HEK293 (cell line): ENCODE measurements around the gene FOXC1.

Experiments used
- CTCF ChIA-PET: fragments of 350-600 bp; formaldehyde crosslinking; extraction: SDS; loops from one replicate; lab custom pipeline; 2021; ENCODE audit warnings: antibody characterized with exemption; lab: Yijun Ruan, JAX
- POLR2A ChIA-PET: fragments of 300-600 bp; formaldehyde crosslinking; extraction: SDS; loops from one replicate; lab custom pipeline; 2020; ENCODE audit warnings: antibody characterized with exemption, inconsistent platforms; lab: Yijun Ruan, JAX
- H3K27ac ChIP-seq: fragments of 200-500 bp; sonication (Bioruptor generic); 2 replicates; pipeline ENCODE4 v1.5.1; 2014; ENCODE audit warnings: low read depth, low read length, control low read depth, inconsistent platforms; ENCODE audit errors: extremely low read depth
- H3K36me3 ChIP-seq, 2 experiments: fragments of 200-500 bp in 1 of 2; sonication (Bioruptor generic) in 1 of 2; 1 replicate in 1 of 2; 2 replicates in 1 of 2; pipeline ENCODE4 v1.5.1; 2014 to 2017; ENCODE audit warnings: inconsistent platforms in 2 of 2, low read length in 2 of 2; ENCODE audit not compliant: control insufficient read depth in 2 of 2, insufficient read depth in 1 of 2
- H3K4me1 ChIP-seq: fragments of 200-500 bp; sonication (Bioruptor generic); 2 replicates; pipeline ENCODE4 v1.5.1; 2014; ENCODE audit warnings: mild to moderate bottlenecking, low read length, inconsistent platforms; ENCODE audit not compliant: control insufficient read depth, insufficient read depth
- H3K4me3 ChIP-seq: 2 replicates; pipeline ENCODE4 v1.5.1; 2011; ENCODE audit warnings: low read depth, mild to moderate bottlenecking, control low read depth, low read length, moderate library complexity
- H3K9me3 ChIP-seq: fragments of 200-500 bp; sonication (Bioruptor generic); 2 replicates; pipeline ENCODE4 v1.5.1; 2014; ENCODE audit warnings: low read depth, low read length, inconsistent platforms; ENCODE audit not compliant: control insufficient read depth, insufficient read depth
- FEZF1 ChIP-seq: fragments of 450-650 bp; formaldehyde crosslinking; IDR thresholded peaks from 2 replicates; pipeline ENCODE4 v1.5.1; 2016; ENCODE audit warnings: missing biosample characterization, missing genetic modification characterization
- GLI4 ChIP-seq: fragments of 450-650 bp; formaldehyde crosslinking; IDR thresholded peaks from 2 replicates; pipeline ENCODE4 v1.5.1; 2016; ENCODE audit warnings: missing biosample characterization, missing genetic modification characterization
- HOXD13 ChIP-seq: sonication (generic); formaldehyde crosslinking; IDR thresholded peaks from 2 replicates; pipeline ENCODE4 v1.8.0; 2022; ENCODE audit warnings: missing genetic modification reagents, borderline replicate concordance
- KLF10 ChIP-seq: fragments of 450-650 bp; IDR thresholded peaks from 2 replicates; pipeline ENCODE4 v1.5.1; 2018; ENCODE audit warnings: missing biosample characterization, mild to moderate bottlenecking, missing genetic modification characterization
- RBAK ChIP-seq: fragments of 450-650 bp; formaldehyde crosslinking; IDR thresholded peaks from 2 replicates; pipeline ENCODE4 v1.5.1; 2016; ENCODE audit warnings: missing biosample characterization, missing genetic modification characterization
- YY2 ChIP-seq: fragments of 450-650 bp; formaldehyde crosslinking; IDR thresholded peaks from 2 replicates; pipeline ENCODE4 v1.5.1; 2016; ENCODE audit warnings: missing biosample characterization, missing genetic modification characterization
- ZBTB17 ChIP-seq: fragments of 450-650 bp; formaldehyde crosslinking; IDR thresholded peaks from 2 replicates; pipeline ENCODE4 v1.5.1; 2016; ENCODE audit warnings: missing biosample characterization, missing genetic modification characterization
- ZFHX2 ChIP-seq: fragments of 450-650 bp; formaldehyde crosslinking; conservative IDR thresholded peaks from 2 replicates; pipeline ENCODE4 v1.5.1; 2016; ENCODE audit warnings: missing biosample characterization, missing genetic modification characterization
- ZFP37 ChIP-seq: fragments of 450-650 bp; formaldehyde crosslinking; IDR thresholded peaks from 2 replicates; pipeline ENCODE4 v1.5.1; 2016; ENCODE audit warnings: missing biosample characterization, missing genetic modification characterization
- ZNF121 ChIP-seq: fragments of 450-650 bp; formaldehyde crosslinking; IDR thresholded peaks from 2 replicates; pipeline ENCODE4 v1.5.1; 2016; ENCODE audit warnings: missing biosample characterization, missing genetic modification characterization
- ZNF16 ChIP-seq: fragments of 450-650 bp; formaldehyde crosslinking; IDR thresholded peaks from 2 replicates; pipeline ENCODE4 v1.5.1; 2016; ENCODE audit warnings: low read depth, missing biosample characterization, missing genetic modification characterization
- ZNF2 ChIP-seq: fragments of 450-650 bp; formaldehyde crosslinking; IDR thresholded peaks from 2 replicates; pipeline ENCODE4 v1.5.1; 2016; ENCODE audit warnings: missing biosample characterization, missing genetic modification characterization
- ZNF335 ChIP-seq: fragments of 450-650 bp; formaldehyde crosslinking; conservative IDR thresholded peaks from 2 replicates; pipeline ENCODE4 v1.5.1; 2016; ENCODE audit warnings: missing biosample characterization, missing genetic modification characterization
- ZNF514 ChIP-seq: fragments of 450-650 bp; formaldehyde crosslinking; IDR thresholded peaks from 2 replicates; pipeline ENCODE4 v1.5.1; 2016; ENCODE audit warnings: missing biosample characterization, missing genetic modification characterization
- ZNF530 ChIP-seq: fragments of 450-650 bp; formaldehyde crosslinking; IDR thresholded peaks from 2 replicates; pipeline ENCODE4 v1.5.1; 2016; ENCODE audit warnings: low read depth, missing biosample characterization, missing genetic modification characterization
- ZNF544 ChIP-seq: fragments of 450-650 bp; formaldehyde crosslinking; IDR thresholded peaks from 2 replicates; pipeline ENCODE4 v1.5.0; 2017; ENCODE audit warnings: missing biosample characterization, missing genetic modification characterization
- ZNF555 ChIP-seq: fragments of 450-650 bp; formaldehyde crosslinking; conservative IDR thresholded peaks from 2 replicates; pipeline ENCODE4 v1.5.1; 2017; ENCODE audit warnings: missing biosample characterization, mild to moderate bottlenecking, missing genetic modification characterization, inconsistent platforms
- ZNF560 ChIP-seq: fragments of 450-650 bp; formaldehyde crosslinking; IDR thresholded peaks from 2 replicates; pipeline ENCODE4 v1.5.1; 2017; ENCODE audit warnings: missing biosample characterization, missing genetic modification characterization, borderline replicate concordance
- ZNF585B ChIP-seq: fragments of 450-650 bp; formaldehyde crosslinking; IDR thresholded peaks from 2 replicates; pipeline ENCODE4 v1.5.1; 2016; ENCODE audit warnings: missing biosample characterization, missing genetic modification characterization
- ZNF596 ChIP-seq: fragments of 450-650 bp; IDR thresholded peaks from 2 replicates; pipeline ENCODE4 v1.5.0; 2018; ENCODE audit warnings: missing biosample characterization, mild to moderate bottlenecking, missing genetic modification characterization, moderate library complexity
- ZNF600 ChIP-seq: fragments of 450-650 bp; formaldehyde crosslinking; IDR thresholded peaks from 2 replicates; pipeline ENCODE4 v1.5.1; 2016; ENCODE audit warnings: missing biosample characterization, missing genetic modification characterization
- ZNF654 ChIP-seq: fragments of 450-650 bp; formaldehyde crosslinking; IDR thresholded peaks from 2 replicates; pipeline ENCODE4 v1.5.1; 2016; ENCODE audit warnings: low read depth, missing biosample characterization, missing genetic modification characterization
- ZNF658 ChIP-seq: fragments of 450-650 bp; formaldehyde crosslinking; IDR thresholded peaks from 2 replicates; pipeline ENCODE4; 2016; ENCODE audit warnings: missing biosample characterization, missing genetic modification characterization
- ZNF660 ChIP-seq: fragments of 450-650 bp; IDR thresholded peaks from 2 replicates; pipeline ENCODE4 v1.5.1; 2018; ENCODE audit warnings: missing biosample characterization, mild to moderate bottlenecking, missing genetic modification characterization
- ZNF768 ChIP-seq: fragments of 450-650 bp; formaldehyde crosslinking; IDR thresholded peaks from 2 replicates; pipeline ENCODE4 v1.5.1; 2018; ENCODE audit warnings: missing biosample characterization, mild to moderate bottlenecking, missing genetic modification characterization
- TF ChIP-seq, protein P1 (sequence below): fragments of 450-650 bp; formaldehyde crosslinking; IDR thresholded peaks from 2 replicates; pipeline ENCODE4 v1.5.1; 2017; ENCODE audit warnings: missing biosample characterization, missing genetic modification characterization
- TF ChIP-seq, protein P2 (sequence below): fragments of 450-650 bp; formaldehyde crosslinking; IDR thresholded peaks from 2 replicates; pipeline ENCODE4 v1.5.1; 2017; ENCODE audit warnings: missing biosample characterization, missing genetic modification characterization
- TF ChIP-seq, protein P3 (sequence below): fragments of 450-650 bp; formaldehyde crosslinking; IDR thresholded peaks from 2 replicates; pipeline ENCODE4 v1.5.1; 2016; ENCODE audit warnings: missing biosample characterization, missing genetic modification characterization
- TF ChIP-seq, protein P4 (sequence below): fragments of 450-650 bp; formaldehyde crosslinking; IDR thresholded peaks from 2 replicates; pipeline ENCODE4 v1.5.0; 2017; ENCODE audit warnings: missing biosample characterization, missing genetic modification characterization, borderline replicate concordance

Gene FOXC1

DNA sequence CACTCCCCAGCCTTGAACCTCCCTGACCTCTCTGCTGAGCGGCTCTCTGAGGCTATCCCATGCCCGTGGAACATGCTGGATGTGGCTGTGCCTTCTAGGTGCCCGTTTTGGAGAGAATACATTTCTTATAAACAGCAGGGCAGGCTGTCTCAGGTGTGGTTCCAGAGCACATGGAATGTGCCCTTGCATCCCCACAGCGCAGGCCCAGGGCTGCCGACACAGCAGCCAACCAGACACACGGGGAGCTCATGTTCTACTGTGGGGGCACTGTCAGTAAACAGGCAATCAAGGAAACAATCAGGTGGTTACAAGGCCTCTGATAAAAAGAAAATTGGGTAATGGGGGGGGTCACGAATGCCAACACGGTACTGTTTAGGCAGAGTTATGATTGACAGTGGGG lies 30.8 kb downstream of the FOXC1 start:
- H3K9me3 ChIP-seq: no peaks in the 10 kb centered on the region
- H3K4me3 ChIP-seq: no peak overlapping the region
- POLR2A ChIA-PET: no interaction called here
- CTCF ChIA-PET: interaction anchor here (0.6 to 1.0 kb wide), 3 partner anchors 13 to 946 kb away, joined by 3 to 4 read pairs (median 3); no protein-coding TSS in a partner anchor
- H3K36me3 ChIP-seq: no peaks in the 10 kb centered on the region
- H3K4me1 ChIP-seq: peaks cover 4% of the 10 kb centered on the region; the same call in 1 of the 2 replicates
- H3K27ac ChIP-seq: no peak overlapping the region
- TF ChIP-seq ZNF560: no peak
- no peak for TF ChIP-seq YY2 (tag by site-specific recombination)
- no peak for TF ChIP-seq ZNF660 (tag by site-specific recombination)
- no peak for TF ChIP-seq ZNF121 (tag by site-specific recombination)
- TF ChIP-seq ZNF585B (tag by site-specific recombination): no peak
- no peak for TF ChIP-seq ZNF544 (tag by site-specific recombination)
- no peak for TF ChIP-seq HOXD13 (CRISPR knock-in tag)
- no peak for TF ChIP-seq RBAK (tag by site-specific recombination)
- TF ChIP-seq, protein P1, sequence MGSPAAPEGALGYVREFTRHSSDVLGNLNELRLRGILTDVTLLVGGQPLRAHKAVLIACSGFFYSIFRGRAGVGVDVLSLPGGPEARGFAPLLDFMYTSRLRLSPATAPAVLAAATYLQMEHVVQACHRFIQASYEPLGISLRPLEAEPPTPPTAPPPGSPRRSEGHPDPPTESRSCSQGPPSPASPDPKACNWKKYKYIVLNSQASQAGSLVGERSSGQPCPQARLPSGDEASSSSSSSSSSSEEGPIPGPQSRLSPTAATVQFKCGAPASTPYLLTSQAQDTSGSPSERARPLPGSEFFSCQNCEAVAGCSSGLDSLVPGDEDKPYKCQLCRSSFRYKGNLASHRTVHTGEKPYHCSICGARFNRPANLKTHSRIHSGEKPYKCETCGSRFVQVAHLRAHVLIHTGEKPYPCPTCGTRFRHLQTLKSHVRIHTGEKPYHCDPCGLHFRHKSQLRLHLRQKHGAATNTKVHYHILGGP (tag by site-specific recombination): no peak
- TF ChIP-seq KLF10 (tag by site-specific recombination): no peak
- no peak for TF ChIP-seq ZNF654 (tag by site-specific recombination)
- TF ChIP-seq ZNF514: no peak
- no peak for TF ChIP-seq ZNF658 (tag by site-specific recombination)

DNA sequence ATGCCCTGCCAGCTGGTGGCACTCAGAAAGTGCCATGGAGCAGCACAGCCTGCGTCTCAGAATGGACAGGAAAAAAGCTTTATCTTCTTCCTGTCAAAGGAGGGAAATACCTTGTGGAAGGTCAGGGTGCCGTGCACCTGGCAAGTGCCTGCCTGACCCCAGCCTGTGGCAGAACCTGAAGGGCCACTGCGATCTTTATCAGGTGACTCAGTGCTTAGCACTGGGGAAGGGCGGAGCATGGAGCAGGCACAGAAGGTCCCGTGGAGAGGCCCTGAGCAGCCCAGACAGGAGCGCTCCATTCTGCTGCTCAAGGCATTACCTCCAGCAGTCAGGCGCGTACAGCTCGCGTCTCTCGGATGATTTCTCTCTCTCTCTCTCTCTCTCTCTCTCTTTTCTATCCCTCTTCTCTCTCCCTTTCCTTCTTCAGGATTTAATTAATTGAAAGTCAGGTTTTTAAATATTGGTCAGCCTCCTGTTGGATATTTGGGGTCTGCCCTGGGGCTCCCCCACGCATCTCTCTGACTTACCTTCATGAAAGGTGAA lies 31.7 kb downstream of the FOXC1 start:
- Histone ChIP-seq H3K9me3 (no peaks in the 10 kb centered on the region), H3K27ac (no peak overlapping the region), H3K4me3 (no peak overlapping the region), H3K36me3 (no peaks in the 10 kb centered on the region), H3K4me1 (peaks cover 4% of the 10 kb centered on the region; the same call in 1 of the 2 replicates)
- CTCF ChIA-PET: interaction anchor here (0.5 to 1.0 kb wide), 2 partner anchors 14 to 808 kb away, joined by 3 to 8 read pairs; no protein-coding TSS in a partner anchor
- POLR2A ChIA-PET: no interaction called here
- TF ChIP-seq ZNF596 (tag by site-specific recombination): peak; percentile 87
- 0 out of 2 replicates have a peak, but pooled peaks have one; percentile 27 for TF ChIP-seq ZBTB17 (tag by site-specific recombination)
- TF ChIP-seq ZNF335 (tag by site-specific recombination): 0 out of 2 replicates have a peak, but pooled peaks have one; percentile 16
- TF ChIP-seq, protein P2, sequence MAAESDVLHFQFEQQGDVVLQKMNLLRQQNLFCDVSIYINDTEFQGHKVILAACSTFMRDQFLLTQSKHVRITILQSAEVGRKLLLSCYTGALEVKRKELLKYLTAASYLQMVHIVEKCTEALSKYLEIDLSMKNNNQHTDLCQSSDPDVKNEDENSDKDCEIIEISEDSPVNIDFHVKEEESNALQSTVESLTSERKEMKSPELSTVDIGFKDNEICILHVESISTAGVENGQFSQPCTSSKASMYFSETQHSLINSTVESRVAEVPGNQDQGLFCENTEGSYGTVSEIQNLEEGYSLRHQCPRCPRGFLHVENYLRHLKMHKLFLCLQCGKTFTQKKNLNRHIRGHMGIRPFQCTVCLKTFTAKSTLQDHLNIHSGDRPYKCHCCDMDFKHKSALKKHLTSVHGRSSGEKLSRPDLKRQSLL: peak; percentile 16; the same call in 1 of the 2 replicates
- TF ChIP-seq GLI4 (tag by site-specific recombination): no peak
- TF ChIP-seq ZNF600 (tag by site-specific recombination): peak; percentile 90
- no peak for TF ChIP-seq ZNF530 (tag by site-specific recombination)
- 0 out of 2 replicates have a peak, but pooled peaks have one; percentile 13 for TF ChIP-seq FEZF1 (tag by site-specific recombination)
- TF ChIP-seq ZNF16 (tag by site-specific recombination): no peak
- no peak for TF ChIP-seq ZFHX2
- TF ChIP-seq, protein P3, sequence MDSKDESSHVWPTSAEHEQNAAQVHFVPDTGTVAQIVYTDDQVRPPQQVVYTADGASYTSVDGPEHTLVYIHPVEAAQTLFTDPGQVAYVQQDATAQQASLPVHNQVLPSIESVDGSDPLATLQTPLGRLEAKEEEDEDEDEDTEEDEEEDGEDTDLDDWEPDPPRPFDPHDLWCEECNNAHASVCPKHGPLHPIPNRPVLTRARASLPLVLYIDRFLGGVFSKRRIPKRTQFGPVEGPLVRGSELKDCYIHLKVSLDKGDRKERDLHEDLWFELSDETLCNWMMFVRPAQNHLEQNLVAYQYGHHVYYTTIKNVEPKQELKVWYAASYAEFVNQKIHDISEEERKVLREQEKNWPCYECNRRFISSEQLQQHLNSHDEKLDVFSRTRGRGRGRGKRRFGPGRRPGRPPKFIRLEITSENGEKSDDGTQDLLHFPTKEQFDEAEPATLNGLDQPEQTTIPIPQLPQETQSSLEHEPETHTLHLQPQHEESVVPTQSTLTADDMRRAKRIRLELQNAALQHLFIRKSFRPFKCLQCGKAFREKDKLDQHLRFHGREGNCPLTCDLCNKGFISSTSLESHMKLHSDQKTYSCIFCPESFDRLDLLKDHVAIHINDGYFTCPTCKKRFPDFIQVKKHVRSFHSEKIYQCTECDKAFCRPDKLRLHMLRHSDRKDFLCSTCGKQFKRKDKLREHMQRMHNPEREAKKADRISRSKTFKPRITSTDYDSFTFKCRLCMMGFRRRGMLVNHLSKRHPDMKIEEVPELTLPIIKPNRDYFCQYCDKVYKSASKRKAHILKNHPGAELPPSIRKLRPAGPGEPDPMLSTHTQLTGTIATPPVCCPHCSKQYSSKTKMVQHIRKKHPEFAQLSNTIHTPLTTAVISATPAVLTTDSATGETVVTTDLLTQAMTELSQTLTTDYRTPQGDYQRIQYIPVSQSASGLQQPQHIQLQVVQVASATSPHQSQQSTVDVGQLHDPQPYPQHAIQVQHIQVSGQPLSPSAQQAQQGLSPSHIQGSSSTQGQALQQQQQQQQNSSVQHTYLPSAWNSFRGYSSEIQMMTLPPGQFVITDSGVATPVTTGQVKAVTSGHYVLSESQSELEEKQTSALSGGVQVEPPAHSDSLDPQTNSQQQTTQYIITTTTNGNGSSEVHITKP: peak; percentile 61
- TF ChIP-seq, protein P4, sequence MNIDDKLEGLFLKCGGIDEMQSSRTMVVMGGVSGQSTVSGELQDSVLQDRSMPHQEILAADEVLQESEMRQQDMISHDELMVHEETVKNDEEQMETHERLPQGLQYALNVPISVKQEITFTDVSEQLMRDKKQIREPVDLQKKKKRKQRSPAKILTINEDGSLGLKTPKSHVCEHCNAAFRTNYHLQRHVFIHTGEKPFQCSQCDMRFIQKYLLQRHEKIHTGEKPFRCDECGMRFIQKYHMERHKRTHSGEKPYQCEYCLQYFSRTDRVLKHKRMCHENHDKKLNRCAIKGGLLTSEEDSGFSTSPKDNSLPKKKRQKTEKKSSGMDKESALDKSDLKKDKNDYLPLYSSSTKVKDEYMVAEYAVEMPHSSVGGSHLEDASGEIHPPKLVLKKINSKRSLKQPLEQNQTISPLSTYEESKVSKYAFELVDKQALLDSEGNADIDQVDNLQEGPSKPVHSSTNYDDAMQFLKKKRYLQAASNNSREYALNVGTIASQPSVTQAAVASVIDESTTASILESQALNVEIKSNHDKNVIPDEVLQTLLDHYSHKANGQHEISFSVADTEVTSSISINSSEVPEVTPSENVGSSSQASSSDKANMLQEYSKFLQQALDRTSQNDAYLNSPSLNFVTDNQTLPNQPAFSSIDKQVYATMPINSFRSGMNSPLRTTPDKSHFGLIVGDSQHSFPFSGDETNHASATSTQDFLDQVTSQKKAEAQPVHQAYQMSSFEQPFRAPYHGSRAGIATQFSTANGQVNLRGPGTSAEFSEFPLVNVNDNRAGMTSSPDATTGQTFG (tag by site-specific recombination): no peak
- TF ChIP-seq ZNF2 (tag by site-specific recombination): no peak
- TF ChIP-seq ZNF768 (tag by site-specific recombination): no peak
- no peak for TF ChIP-seq ZNF555
- TF ChIP-seq ZFP37 (tag by site-specific recombination): no peak
